ENCODE results near the gene QRICH2.
A peak's percentile ranks its signal among the peaks of the same experiment; 100 is the strongest.
"Not testable (repeated sequence)": the region's sequence is repeated elsewhere in the genome, so short reads cannot be mapped to it uniquely, and the experiment has no call there.

The QRICH2 gene

DNA sequence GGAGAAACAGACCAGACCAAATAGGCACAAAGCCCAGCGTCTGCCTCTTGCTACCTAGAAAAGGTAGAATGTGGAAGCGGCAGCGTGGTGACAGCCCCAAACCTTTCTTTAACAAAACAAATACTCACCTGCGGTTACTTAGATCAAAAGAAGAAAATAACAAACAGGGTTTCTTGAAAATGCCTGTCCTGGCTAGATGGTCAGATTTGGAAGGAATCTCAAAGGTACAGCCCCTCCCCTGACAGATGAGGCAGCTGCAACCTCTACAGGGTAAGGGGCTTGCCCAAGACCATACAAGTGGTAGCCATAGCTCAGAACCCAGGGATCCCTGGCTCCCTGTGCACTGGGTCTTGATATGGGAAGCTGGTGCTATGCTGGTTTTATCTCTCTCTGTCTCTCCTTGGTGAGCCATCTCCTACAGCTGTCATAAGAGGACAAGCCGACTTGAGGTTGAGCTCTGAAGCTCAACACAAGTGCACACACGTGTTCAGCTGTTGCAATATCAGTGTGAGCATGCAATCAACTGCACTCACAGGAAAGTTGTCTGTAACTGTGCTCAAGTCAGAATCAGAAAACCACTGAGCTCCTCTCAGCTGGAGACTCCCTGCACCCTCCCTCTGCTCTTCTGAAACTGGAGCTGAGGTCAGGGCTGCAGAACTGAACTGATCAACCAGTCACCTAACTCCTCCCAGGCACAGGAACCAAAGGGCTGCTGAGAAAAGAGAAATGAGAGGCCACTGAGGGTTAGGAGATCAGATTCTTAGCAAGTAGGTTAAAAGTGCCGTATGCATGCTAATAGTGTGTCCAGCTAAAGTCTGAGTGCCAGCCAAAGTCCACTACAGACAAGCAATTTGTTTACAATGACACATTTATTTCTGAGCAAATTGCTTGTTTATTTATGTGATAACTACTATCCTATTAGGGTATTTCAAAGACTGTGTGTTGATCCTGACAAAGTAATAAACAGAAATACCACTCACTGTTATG lies 61.7 kb downstream of the QRICH2 start:
- no peak for DNase-seq

DNA sequence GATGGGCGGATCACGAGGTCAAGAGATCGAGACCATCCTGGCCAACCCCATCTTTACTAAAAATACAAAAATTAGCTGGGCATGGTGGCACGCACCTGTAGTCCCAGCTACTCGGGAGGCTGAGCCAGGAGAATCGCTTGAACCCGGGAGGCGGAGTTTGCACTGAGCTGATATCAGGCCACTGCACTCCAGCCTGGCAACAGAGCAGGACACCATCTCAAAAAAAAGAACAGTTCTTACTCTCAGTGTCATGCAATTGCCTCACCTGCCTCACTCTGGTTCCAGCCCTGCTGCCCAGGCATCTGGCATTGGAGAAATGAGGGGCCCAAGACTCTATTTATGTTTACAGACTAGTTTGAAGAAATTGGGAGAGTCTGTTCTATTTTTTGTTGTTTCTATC lies 63.4 kb downstream of the QRICH2 start:
- not testable (repeated sequence) for DNase-seq

DNA sequence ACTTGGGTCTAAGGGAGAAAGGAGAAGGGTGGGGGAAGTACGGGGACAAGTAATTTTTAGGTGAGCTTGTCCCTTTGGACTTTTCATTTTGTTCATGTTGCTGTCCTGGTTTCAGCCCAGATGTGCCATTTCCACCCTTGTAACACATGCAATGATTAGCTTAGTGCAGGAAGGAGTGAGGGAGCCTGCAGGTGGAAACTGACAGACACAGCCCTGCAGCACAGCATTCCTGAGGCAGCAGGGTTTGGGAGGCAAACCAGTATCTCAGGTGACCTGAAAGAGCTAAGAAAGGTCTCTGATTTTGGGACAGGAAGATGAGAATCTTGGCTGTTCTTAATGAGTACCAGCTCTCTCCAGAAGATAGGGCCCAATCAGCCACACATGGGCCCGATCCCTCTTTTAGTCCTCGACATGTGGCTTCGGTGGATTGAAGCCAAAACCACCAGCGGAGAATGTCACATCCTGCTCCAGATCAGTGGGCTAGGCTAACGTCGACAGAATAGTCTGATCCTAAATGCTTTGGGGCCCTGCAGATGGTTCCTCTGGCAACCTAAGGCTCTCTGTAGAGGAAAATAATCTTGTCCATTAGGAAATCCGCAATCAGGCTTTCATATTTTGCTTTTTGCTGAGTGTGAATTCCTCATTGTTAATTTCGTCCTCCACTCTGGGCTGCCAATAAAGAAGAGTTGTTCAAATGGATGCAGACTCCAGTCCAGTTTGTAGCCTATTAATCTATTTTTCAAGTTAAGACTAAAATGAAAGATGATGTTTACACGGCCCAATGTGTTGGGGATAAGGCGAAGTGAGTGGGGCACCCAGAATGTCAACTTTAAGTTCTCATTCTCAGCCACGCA lies 64.0 kb downstream of the QRICH2 start:
- DNase-seq: no peak

DNA sequence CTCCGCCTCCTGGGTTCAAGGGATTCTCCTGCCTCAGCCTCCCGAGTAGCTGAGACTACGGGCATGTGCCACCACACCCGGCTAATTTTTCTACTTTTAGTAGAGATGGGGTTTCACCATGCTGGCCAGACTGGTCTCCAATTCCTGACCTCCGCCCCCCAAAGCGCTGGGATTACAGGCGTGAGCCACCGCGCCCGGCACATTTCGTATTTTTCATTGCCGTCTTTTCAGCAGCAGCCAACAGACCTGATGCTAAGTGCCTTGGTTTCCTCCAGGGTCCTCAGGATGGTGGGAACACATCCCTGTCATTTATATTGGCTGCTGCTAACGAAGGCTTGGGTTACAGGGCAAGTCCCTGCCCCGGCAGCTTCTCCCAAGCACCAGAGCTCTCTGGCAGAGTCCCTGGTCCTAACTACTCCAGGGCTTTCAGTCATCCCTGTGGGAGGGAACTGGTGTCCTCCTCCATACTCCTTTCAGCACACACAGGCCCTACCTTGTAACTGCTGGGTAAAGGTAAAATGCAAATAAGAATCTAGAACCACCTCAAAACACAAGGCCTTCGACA lies 66.3 kb downstream of the QRICH2 start:
- DNase-seq: no peak

DNA sequence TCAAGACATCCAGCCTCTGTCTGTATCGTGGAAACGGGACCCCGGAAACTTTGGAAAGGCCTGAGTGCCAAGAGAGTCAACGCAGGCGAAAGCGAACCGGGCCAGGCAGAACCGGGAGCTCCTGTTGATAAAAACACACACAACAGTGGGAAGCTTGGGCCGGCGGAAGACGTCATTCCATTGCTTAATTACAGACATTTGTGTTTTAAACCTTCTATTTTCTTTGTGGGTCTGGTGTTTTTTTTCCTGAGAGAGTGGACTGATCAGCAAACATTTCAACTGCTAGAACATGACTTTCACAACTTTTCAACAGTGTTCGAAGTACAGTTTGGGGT lies 66.9 kb downstream of the QRICH2 start:
- DNase-seq: no peak

DNA sequence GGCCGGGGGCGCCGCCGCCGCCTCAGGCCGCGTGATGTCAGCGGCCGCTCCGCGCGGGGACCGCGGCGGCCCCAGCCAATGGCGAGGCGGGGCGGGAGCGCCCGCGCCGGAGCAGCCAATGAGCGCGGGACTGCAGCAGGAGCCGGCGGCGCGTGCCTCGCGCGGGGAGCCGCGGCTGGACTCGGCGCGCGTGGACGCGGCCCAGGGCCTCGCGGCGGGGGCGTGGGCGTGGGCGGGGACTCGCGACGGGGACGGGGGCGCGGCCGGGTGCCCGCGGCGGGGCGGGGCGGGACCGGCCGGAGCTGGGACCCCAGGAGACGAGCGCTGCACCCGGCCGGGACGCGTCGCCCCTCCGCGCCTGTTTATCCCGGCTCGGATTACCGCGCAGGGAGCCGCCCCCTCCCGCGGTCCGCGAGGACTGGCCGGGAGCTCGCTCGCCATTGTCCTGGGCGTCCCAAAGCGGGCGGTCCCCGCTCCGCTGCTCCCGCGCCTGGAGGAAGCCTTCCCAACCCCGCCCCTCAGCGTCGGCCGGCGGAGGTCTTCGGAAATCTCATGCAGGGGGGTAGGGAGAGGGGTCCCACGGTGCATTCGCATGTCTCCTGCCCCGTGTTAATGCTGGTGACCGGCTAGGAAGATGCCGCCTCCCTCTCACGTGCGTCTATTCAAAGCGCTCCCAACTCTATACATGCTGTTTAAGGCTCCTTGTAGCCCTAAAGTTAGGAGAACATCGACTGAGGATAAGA lies 67.4 kb downstream of the QRICH2 start, which contains the start of gene RNF157:
TSS of gene RNF157 (minus strand) at position 33 of the 743 bp plus-strand sequence. CDS start 253 bp downstream, outside the sequence.
- peak; percentile 35 for DNase-seq

DNA sequence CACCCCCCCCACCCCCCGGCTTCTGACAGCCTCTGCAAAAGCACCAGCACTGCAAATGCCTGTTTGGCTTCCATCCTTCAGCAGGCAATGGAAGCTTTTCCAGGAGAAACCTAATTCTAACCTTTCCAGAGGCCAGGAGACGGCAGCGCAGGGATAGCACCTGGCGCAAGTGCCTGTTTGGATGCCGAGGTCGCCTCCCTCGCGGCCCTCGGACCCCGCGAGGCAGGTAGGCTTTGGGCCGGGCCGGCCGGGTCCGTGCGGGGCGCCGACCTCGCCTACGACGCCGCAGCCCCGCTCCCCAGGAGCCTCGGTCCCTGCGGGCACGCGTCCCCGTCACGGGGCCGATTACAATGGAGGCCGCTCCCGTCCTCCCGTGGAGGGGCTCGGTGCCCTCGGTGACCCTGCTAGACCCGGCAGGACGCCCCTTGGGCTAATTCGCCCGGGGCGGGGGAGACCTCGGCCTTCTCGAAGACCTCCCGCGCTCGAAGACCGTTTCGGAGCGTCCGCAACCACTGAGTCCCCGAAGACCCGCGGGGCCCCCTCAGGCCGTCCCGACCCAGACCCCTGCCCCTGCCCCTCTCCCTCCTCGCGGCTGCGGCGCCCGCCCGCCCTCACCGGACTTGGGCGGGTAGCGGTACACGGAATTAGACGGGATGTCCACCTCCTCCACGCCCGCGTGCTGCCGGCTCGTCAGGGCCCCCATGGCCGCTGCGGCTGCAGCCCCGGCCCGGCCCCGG lies 68.4 kb downstream of the QRICH2 start:
- no peak for DNase-seq

DNA sequence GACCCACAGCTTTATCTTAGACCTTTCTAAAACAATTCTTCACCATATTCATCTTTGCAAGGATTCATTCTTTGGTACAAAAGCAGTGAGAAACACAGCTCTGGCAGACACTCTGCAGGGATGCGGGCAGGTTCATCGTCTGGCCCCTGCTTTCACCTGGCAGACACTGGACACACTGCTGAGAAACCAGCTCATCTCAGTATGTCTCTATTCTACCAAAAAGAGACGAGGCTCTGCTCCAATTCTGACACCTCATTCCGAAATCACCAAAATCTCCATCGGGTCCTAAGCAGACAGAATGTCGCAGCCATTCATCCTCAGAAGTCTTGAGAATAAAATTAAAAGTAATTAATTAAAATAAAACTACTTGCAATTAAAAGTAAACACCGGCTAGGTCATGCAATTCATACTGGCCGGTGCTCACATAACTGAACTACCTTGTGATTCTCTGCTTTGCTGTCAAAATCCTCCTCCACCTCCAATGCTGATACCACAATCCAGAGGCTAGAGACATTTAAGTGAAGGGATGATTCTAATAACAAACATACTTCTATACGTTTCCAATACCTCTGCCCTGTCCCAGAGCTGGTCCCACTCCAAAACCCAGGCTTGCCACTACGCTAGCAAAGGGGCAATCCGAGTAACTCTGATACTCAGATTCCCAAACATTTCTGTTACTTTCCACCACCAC lies 69.1 kb downstream of the QRICH2 start:
- DNase-seq: no peak

DNA sequence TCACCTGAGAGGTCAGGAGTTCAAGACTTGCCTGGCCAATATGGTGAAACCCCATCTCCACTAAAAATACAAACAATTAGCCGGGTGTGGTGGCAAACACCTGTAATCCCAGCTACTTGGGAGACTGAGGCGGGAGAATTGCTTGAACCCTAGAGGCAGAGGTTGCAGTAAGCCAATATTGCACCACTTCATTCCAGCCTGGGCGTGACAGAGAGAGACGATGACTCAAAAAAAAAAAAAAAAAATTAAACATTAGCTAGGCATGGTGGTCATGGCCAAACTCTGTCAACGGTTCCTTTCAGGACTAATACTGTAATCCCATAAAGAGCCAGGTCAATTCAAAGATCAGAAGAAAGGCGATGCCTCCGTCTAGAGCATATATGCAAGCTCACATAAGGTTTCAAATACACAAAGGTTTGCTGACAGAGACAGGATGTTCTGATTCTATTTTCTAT lies 70.2 kb downstream of the QRICH2 start:
- DNase-seq: no peak

DNA sequence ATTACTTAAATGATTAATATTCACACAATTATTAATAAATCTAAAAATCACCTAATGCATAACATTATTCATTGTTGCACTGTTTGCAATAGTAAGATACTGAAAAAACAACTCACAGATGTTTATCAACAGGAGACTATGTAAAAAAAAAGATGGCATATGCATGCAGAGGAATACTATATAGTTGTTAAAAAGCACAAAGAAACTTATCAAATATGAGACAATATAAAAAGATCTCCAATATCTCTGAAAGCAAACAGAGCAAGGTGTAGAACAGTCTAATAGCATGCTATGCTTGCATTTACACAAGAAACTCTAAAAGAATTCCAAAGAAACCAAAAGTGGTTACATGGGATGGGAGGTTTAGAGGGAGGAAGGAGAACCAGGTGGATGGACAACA lies 71.5 kb downstream of the QRICH2 start:
- no peak for DNase-seq

DNA sequence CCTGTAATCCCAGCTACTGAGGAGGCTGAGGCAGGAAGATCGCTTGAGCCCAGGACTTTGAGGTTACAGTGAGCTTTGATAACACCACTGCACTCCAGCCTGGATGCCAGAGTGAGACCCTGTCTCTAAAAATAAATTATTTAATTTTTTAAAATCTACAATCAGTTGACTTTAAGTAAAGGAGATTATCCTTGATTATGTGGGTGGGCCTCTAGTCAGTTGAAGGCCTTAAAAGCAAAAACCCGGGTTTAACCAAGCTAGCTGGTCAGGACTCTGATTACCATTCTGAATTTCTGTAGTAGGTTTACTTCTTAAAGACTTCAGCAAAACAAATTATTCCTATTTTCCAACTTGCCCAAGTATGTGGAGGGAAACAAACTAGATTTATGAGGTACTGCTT lies 72.2 kb downstream of the QRICH2 start:
- no peak for DNase-seq

DNA sequence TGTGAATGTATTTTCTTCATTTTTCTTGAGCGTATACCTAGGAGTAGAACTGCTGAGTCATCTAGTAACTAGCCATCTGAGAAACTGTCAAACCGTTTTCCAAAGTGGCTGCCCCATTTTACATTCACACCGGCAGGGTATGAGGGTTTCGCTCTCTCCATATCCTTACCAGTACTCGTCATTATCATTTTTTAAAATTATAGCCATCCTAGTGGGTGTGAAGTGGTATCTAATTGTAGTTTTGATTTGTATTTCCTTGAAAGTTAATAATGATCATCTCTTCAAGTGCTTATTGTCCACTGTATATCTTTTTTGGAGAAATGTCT lies 73.8 kb downstream of the QRICH2 start:
- no peak for DNase-seq

DNA sequence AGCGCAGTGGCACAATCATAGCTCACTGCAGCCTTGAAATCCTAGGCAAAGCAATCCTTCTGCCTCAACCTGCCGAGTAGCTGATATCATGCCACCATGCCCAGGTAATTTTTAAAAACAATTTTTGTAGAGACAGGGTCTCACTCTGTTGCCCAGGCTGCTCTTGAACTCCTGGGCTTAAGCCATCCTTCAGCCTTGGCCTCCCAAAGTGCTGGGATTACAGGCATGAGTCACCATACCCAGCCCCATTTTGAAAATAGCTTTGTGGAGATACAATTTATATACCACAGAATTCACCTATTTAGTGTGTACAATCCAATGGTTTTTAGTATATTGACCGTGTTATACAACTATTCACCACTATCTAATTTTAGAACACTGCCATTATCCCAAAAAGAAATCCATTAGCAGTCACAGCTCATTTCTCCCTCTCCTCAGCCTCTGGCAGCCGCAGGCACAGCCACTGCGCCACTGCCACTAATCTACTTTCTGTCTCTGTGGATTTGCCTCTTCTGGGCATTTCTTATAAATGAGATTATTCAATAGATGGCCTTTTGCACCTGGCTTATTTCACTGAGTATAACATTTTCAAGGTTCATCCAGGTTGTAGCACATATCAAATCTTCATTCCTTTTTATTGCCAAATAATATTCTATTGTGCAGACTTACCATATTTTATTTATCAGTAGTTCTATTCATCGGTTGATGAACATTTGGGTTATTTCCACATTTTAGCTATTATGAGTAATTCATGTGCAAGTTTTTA lies 74.3 kb downstream of the QRICH2 start:
- DNase-seq: no peak

DNA sequence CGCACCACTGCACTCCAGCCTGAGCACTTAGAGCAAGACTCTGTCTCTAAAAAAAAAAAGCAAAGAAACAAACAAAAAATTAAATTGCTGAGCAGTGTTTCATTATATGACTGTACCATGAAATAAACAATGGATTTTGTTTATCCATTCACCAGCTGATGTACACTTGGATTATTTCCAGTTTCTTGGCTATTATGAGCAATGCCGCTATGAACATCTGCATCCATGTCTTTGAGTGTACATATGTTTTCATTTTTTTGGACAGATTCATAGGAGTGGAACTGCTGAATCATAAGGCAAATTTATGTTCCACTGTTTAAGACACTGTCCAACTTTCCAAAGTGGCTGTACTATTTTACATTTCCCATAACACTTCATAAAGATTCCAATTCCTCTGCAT lies 75.7 kb downstream of the QRICH2 start:
- peak; percentile 10 for DNase-seq

DNA sequence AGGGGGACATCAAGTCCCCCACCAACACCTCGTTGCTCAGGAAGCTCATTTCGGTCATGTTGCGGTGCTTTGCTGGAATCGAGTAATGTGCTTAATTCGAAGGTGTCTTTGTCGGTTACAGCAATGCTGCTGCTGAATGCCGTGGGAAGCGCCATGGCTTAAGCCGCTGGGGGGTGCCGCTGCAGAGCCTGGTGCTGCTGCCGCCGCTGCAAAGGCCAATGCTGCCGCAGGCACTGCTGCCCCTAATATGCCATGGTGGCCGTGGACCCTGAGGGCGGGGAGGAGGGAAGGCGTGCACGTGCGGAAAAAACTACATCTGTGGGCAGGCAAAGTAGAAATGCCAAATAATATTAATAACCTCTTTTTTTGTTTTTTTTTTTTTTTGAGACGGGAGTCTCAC lies 81.3 kb downstream of the QRICH2 start:
- not testable (repeated sequence) for DNase-seq

DNA sequence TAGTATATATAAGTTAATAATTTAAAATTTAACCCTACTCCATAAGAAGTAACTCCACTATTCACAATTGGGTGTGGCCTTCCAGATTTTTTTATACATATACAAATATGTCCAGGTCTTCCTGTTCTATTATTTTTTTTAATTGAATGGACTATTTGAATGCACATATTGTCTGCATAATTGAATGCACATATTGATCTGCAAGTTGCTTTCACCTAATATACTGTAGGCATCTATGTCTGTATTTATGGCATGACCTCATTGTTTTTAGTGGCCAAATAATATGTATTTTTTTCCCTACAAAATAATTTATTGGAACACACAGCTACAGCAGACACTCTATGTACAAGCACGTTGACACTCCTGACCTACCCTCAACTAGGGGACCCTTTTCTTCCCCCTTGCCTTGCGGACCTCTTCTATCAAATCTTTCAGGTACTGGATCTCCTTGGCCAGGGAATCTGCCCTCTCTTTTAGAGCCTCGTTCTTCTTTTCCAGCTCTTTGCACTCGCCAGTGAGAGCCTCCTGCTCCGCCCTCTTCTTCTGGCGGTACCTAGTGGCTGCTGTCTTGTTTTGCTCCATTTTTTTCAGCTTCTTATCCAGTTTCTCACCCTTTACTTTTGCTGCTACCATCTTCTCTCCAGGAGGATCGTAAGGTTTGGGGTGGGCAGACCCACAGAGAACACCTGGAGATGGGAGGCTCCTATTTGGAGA lies 82.5 kb downstream of the QRICH2 start:
- DNase-seq: not testable (repeated sequence)
